MM.1S (cell line): ENCODE measurements around the gene CDH12.

ENCODE experiments used
- DNase-seq: peaks from one replicate; pipeline ENCODE4 v3.0.0-alpha.2; 2015
- H2AFZ ChIP-seq: fragments of 300-600 bp; sonication (generic); 2 replicates; pipeline ENCODE4 v1.6.0; 2016; ENCODE audit warnings: antibody characterized with exemption, low read length
- H3F3A ChIP-seq: fragments of 300-600 bp; sonication (generic); 2 replicates; pipeline ENCODE4 v1.6.1; 2016; ENCODE audit warnings: mild to moderate bottlenecking, antibody characterized with exemption, low read length, moderate library complexity, mixed read lengths; ENCODE audit not compliant: insufficient read depth
- H3K27ac ChIP-seq: fragments of 300-600 bp; sonication (generic); 2 replicates; pipeline ENCODE4 v1.5.1; 2016; ENCODE audit warnings: mild to moderate bottlenecking, low read length
- H3K27me3 ChIP-seq: fragments of 300-600 bp; sonication (generic); replicated peaks from 2 replicates; pipeline ENCODE4 v1.6.0; 2016; ENCODE audit warnings: low read length; ENCODE audit not compliant: insufficient read depth
- H3K36me3 ChIP-seq: fragments of 300-600 bp; sonication (generic); replicated peaks from 2 replicates; pipeline ENCODE4 v1.6.1; 2016; ENCODE audit warnings: mild to moderate bottlenecking, low read length, mixed read lengths; ENCODE audit not compliant: insufficient read depth
- H3K4me1 ChIP-seq: fragments of 300-600 bp; sonication (generic); 2 replicates; pipeline ENCODE4 v1.6.1; 2016; ENCODE audit warnings: low read length, mixed read lengths
- H3K4me2 ChIP-seq: fragments of 300-600 bp; sonication (generic); 2 replicates; pipeline ENCODE4 v1.6.0; 2016; ENCODE audit warnings: low read depth, low read length
- H3K4me3 ChIP-seq: fragments of 300-600 bp; sonication (generic); 2 replicates; pipeline ENCODE4 v1.5.1; 2016; ENCODE audit warnings: low read length, mixed read lengths
- H3K79me2 ChIP-seq: fragments of 300-600 bp; sonication (generic); 2 replicates; pipeline ENCODE4 v1.6.1; 2016; ENCODE audit warnings: mixed run types, low read length, mixed read lengths
- H3K9ac ChIP-seq: fragments of 300-600 bp; sonication (generic); 2 replicates; pipeline ENCODE4 v1.6.1; 2016; ENCODE audit warnings: low read length, mixed read lengths
- H3K9me2 ChIP-seq: fragments of 300-600 bp; sonication (generic); replicated peaks from 2 replicates; pipeline ENCODE4 v1.6.1; 2016; ENCODE audit warnings: mild to moderate bottlenecking, low read length, mixed read lengths; ENCODE audit not compliant: insufficient read depth
- H3K9me3 ChIP-seq: fragments of 300-600 bp; sonication (generic); replicated peaks from 2 replicates; pipeline ENCODE4 v1.6.1; 2016; ENCODE audit warnings: mild to moderate bottlenecking, low read length, mixed read lengths; ENCODE audit not compliant: insufficient read depth
- H4K20me1 ChIP-seq: fragments of 300-600 bp; sonication (generic); 2 replicates; pipeline ENCODE4 v1.6.1; 2016; ENCODE audit warnings: mild to moderate bottlenecking, low read length, moderate library complexity, mixed read lengths; ENCODE audit not compliant: insufficient read depth
- EZH2 ChIP-seq: fragments of 300-600 bp; sonication (generic); optimal IDR thresholded peaks from 2 replicates; pipeline ENCODE3; 2017; ENCODE audit warnings: low read depth, mild to moderate bottlenecking, antibody characterized with exemption, low read length, mixed read lengths
- EZH2phosphoT487 ChIP-seq: fragments of 300-600 bp; sonication (generic); IDR thresholded peaks from 2 replicates; pipeline ENCODE4 v1.6.1; 2018; ENCODE audit warnings: antibody characterized with exemption, low read length
- TF ChIP-seq, protein P1 (sequence below): fragments of 300-600 bp; sonication (generic); IDR thresholded peaks from 2 replicates; pipeline ENCODE4 v1.5.1; 2016; ENCODE audit warnings: antibody characterized with exemption, low read length, mixed read lengths

CDH12 gene

DNA sequence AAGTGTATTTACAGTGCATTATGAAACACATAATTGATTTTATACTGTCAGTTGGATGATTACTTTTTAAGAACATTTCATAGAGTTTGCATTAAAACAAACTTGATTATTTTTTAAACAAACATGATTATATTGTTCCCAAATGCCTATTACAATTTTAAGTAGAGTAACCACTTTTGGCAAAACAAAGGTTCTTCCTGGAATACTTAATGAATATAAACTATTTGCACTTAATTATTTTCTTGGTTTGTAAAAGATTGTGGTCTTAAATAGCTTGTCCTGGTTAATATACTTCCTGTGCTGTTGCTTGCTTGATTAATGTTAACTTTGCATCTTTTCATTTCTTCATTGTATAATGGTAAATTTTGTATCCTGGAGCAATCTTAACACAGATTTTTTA lies 180.0 kb downstream of the CDH12 start:
- no peaks in the 10 kb centered on the region for H4K20me1 ChIP-seq
- no peak overlapping the region for H3K9ac ChIP-seq
- no peaks in the 10 kb centered on the region for H3K4me1 ChIP-seq
- no peaks in the 10 kb centered on the region for H3K79me2 ChIP-seq
- no peak overlapping the region for H3K27ac ChIP-seq
- TF ChIP-seq EZH2phosphoT487 (no peak), EZH2 (no peak)
- TF ChIP-seq, protein P1, sequence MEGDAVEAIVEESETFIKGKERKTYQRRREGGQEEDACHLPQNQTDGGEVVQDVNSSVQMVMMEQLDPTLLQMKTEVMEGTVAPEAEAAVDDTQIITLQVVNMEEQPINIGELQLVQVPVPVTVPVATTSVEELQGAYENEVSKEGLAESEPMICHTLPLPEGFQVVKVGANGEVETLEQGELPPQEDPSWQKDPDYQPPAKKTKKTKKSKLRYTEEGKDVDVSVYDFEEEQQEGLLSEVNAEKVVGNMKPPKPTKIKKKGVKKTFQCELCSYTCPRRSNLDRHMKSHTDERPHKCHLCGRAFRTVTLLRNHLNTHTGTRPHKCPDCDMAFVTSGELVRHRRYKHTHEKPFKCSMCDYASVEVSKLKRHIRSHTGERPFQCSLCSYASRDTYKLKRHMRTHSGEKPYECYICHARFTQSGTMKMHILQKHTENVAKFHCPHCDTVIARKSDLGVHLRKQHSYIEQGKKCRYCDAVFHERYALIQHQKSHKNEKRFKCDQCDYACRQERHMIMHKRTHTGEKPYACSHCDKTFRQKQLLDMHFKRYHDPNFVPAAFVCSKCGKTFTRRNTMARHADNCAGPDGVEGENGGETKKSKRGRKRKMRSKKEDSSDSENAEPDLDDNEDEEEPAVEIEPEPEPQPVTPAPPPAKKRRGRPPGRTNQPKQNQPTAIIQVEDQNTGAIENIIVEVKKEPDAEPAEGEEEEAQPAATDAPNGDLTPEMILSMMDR = no peak
- no peaks in the 10 kb centered on the region for H3K36me3 ChIP-seq
- DNase-seq = no peak
- H3F3A ChIP-seq = no peaks in the 10 kb centered on the region
- H3K9me2 ChIP-seq = no peaks in the 10 kb centered on the region
- H3K27me3 ChIP-seq = no peaks in the 10 kb centered on the region
- no peaks in the 10 kb centered on the region for H3K9me3 ChIP-seq
- no peak overlapping the region for H3K4me3 ChIP-seq
- H2AFZ ChIP-seq = no peak overlapping the region
- H3K4me2 ChIP-seq = no peak overlapping the region

DNA sequence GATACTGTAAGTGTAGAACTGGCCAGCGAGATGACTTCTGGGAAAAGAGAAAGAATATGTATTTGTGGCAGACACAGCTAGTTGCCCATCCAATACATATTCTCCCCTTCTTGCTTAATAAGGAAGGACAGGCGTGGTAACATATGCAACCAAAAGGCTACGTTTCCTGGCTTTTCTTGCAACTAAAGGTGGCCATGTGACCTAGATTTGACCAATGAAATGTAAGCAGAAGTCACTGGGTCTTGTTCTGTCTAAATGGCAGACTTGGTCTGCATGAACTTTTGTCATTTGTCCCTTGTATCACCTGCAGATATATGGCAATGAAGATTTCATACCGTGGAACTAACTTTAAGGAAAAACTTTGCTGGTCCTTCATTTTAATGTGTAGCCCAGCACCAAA lies 183.8 kb downstream of the CDH12 start:
- DNase-seq = no peak
- no peaks in the 10 kb centered on the region for H3F3A ChIP-seq
- no peaks in the 10 kb centered on the region for H3K9me2 ChIP-seq
- H3K9me3 ChIP-seq = no peaks in the 10 kb centered on the region
- no peaks in the 10 kb centered on the region for H3K36me3 ChIP-seq
- H3K27ac ChIP-seq = no peak overlapping the region
- H3K79me2 ChIP-seq = no peaks in the 10 kb centered on the region
- no peak overlapping the region for H3K4me3 ChIP-seq
- no peak overlapping the region for H3K4me2 ChIP-seq
- no peaks in the 10 kb centered on the region for H3K4me1 ChIP-seq
- no peaks in the 10 kb centered on the region for H3K27me3 ChIP-seq
- H2AFZ ChIP-seq = no peak overlapping the region
- H4K20me1 ChIP-seq = no peaks in the 10 kb centered on the region
- TF ChIP-seq, protein P1 = no peak
- TF ChIP-seq EZH2phosphoT487 = no peak
- no peak for TF ChIP-seq EZH2
- no peak overlapping the region for H3K9ac ChIP-seq

- Histone ChIP-seq H3K27me3 (no peaks in the 10 kb centered on the region), H3K9ac (no peak overlapping the region), H3F3A (no peaks in the 10 kb centered on the region)
Measured at GRCh38 chr5:22665801-22666200, 187.3 kb downstream of the CDH12 start.

More at GRCh38 chr5:22665801-22666200, 187.3 kb downstream of the CDH12 start:
- Histone ChIP-seq H3K27ac (no peak overlapping the region), H4K20me1 (no peaks in the 10 kb centered on the region), H3K4me1 (no peaks in the 10 kb centered on the region), H2AFZ (no peak overlapping the region), H3K4me3 (no peak overlapping the region), H3K9me3 (no peaks in the 10 kb centered on the region), H3K36me3 (no peaks in the 10 kb centered on the region), H3K79me2 (no peaks in the 10 kb centered on the region), H3K4me2 (no peak overlapping the region), H3K9me2 (no peaks in the 10 kb centered on the region)
- TF ChIP-seq EZH2phosphoT487 = no peak
- TF ChIP-seq, protein P1 = no peak
- TF ChIP-seq EZH2 = no peak
- DNase-seq = no peak
